ENCODE data around the gene SPIN2A.
"Not testable (repeated sequence)": the region's sequence is repeated elsewhere in the genome, so short reads cannot be mapped to it uniquely, and the experiment has no call there.

DNA sequence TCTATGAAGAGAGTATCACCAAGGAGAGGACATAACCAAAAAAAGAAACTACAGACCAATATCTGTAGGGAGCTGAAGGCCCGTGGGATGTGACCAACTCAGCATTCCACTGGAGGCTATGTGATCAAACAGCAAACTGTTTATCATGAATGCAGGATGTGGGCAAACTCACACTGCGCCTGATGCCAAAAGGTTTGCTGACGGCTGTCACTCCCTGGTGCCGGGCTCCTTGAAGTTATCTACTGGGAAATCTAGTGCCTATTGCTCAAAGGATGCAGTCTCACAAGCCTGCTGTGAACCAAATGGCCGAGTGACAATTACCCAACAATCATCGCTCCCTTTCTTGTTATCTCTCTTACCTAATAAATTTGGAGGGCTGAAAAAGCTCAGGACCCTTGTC is 34.3 kb downstream of the SPIN2A start:
- TF ChIP-seq POLR2AphosphoS5, POLR2A (IDR thresholded peaks at IDR 0.05): not testable (repeated sequence)
